Measurements from ENCODE around the gene NLRP9.

NLRP9 gene

DNA sequence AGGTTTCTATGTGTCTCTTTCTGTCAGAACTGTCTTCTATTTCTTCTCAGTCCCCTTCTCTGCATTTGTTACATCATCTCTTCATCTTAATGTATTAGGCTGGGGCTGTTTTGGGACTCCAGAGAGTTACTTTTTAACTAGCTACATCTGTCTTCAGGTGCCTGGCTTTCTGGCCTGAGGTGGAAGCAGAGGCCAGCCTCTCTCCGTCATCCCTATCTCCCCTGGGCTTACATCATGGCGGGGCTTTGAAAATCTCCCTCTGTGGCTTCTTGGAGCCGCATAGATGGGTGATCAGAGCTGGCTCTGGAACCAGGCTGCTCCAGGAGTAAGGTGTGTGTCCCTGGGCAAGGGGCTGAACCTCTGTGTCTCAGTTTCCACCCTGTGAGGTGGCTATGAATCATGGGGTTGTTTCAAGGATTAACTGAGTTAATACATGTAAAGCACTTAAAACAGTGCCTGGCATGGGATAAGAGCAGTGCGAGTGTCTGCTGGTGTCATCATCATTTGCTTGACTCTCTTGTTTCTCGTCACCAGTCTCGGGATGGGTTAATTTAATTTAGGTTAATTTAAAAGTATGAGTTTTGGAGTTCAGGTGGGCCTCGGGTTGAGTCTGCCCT, 61.2 kb downstream of the NLRP9 start:
- no peak overlapping the region for H3K4me3 ChIP-seq (replicated peaks in 1 of 2; ENCODE audit: low read depth in 2 of 2, low read length in 2 of 2)

DNA sequence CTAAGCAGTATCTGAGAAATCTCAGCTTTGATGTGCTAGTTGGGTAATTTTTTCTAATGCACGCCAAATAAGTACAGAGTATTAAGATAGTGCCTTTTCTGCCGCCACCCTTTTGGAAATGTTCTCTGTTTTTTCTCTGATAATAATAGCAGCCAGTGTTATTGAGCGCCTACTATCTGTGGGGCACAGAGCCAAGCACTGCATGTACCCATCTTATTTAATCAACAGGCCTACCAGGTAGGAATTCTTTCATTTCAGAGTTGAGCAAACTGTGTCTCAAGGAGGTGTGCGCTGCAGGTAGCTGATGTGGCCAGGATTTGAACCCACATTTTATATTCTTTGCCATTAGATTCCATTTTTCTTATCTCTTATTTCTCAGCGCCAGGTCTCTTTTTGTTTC, 61.8 kb downstream of the NLRP9 start:
- TF ChIP-seq, protein P1, sequence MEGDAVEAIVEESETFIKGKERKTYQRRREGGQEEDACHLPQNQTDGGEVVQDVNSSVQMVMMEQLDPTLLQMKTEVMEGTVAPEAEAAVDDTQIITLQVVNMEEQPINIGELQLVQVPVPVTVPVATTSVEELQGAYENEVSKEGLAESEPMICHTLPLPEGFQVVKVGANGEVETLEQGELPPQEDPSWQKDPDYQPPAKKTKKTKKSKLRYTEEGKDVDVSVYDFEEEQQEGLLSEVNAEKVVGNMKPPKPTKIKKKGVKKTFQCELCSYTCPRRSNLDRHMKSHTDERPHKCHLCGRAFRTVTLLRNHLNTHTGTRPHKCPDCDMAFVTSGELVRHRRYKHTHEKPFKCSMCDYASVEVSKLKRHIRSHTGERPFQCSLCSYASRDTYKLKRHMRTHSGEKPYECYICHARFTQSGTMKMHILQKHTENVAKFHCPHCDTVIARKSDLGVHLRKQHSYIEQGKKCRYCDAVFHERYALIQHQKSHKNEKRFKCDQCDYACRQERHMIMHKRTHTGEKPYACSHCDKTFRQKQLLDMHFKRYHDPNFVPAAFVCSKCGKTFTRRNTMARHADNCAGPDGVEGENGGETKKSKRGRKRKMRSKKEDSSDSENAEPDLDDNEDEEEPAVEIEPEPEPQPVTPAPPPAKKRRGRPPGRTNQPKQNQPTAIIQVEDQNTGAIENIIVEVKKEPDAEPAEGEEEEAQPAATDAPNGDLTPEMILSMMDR (IDR thresholded peaks at IDR 0.05; ENCODE audit: low read depth, low read length): peak; percentile 23
- DNase-seq (ENCODE audit: low read depth in 2 of 2): peak; percentile 32 to 39
- H3K4me3 ChIP-seq (replicated peaks in 1 of 2; ENCODE audit: low read depth in 2 of 2, low read length in 2 of 2): peak overlapping the region in 1 of 2 donors; percentile 83

More for the DNA sequence above, 61.2 kb downstream of the NLRP9 start:
- no peak for DNase-seq (ENCODE audit: low read depth in 2 of 2)
- TF ChIP-seq, protein P1 (IDR thresholded peaks at IDR 0.05; ENCODE audit: low read depth, low read length): no peak

DNA sequence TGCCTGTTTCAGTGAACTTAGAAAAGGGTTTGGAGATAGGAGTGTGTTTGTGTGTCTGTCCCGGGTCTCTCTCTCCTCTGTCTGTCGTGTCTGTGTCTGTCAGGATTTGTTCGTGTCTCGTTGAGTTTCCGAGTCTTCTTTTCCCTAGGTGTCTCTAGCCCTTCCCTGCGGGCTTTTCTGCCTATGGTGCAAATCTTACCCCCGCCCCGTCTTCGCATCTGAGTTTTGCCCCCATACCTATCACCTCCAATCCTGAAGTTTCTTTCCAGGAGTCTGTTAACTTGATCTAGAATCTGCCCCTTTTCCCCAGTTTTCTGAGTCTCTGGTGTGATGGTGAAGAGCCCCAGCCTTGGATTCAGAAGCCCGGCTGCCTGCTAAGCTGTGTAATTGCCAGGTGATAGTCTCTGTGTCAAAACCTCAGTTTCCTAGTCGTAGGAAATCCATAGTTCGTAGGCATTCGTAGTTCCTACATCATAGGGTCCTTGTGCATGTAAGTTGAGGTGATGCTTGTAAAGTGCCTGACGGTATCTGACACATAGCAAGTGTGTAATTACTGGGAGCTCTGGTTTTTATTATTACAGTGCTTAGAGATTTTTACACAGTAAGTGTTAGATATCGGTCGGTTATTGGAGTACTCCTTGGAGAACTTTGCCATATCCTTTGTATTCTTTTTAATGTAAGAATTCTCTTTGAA, 62.4 kb downstream of the NLRP9 start:
- DNase-seq (ENCODE audit: low read depth in 2 of 2): no peak
- peak overlapping the region; percentile 81 to 83 for H3K4me3 ChIP-seq (replicated peaks in 1 of 2; ENCODE audit: low read depth in 2 of 2, low read length in 2 of 2)
- TF ChIP-seq, protein P1 (IDR thresholded peaks at IDR 0.05; ENCODE audit: low read depth, low read length): no peak

DNA sequence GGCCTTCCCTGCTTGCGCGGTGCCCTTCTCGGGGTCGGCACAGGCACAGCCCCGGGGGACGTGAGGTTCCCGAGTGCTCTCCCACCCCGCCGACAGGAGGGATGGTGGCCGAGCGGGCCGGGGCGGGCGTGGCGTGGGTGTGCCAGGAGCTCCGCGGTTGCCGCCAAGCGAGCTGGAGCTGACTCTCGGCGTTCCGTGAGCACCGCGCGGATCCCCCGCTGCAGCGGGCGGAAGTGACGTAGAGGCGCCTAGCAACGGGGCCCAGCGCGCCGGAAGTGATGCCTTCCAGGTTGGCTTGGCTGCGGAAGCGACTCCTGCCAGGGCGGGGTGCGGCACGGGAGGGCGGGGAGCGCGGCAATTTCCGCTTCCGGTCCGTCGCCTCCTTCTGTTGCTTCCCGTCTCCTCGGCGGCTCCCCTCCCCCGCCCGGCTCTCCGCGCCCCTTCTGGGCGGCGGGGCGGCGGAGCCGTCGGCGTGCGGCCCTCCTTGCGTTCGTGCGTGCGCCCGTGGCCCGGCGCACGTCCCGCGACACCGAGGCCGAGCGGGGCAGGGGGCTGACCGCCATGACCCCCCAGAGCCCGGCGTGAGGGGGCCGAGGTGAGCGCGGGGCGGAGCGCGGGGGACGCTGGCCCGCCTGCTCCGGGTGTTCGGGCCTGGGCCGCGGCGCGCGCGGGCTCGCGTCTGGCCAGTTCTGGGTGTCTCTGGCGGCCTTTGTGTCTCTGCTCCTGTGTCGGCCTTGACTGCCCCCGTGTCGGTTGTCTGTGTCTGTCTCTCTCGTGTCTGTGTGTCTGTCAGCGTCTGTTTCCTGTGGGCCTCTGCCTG, 63.2 kb downstream of the NLRP9 start, which contains the start of gene EPN1:
Gene EPN1 (plus strand): TSS at position 386 of the 820 bp plus-strand sequence. CDS start 3,402 bp downstream, outside the sequence.
- peak; percentile 96 to 97 for DNase-seq (ENCODE audit: low read depth in 2 of 2)
- TF ChIP-seq, protein P1 (IDR thresholded peaks at IDR 0.05; ENCODE audit: low read depth, low read length): no peak
- peak within 1 kb of the TSS; percentile 81 to 83 for H3K4me3 ChIP-seq (replicated peaks in 1 of 2; ENCODE audit: low read depth in 2 of 2, low read length in 2 of 2)

DNA sequence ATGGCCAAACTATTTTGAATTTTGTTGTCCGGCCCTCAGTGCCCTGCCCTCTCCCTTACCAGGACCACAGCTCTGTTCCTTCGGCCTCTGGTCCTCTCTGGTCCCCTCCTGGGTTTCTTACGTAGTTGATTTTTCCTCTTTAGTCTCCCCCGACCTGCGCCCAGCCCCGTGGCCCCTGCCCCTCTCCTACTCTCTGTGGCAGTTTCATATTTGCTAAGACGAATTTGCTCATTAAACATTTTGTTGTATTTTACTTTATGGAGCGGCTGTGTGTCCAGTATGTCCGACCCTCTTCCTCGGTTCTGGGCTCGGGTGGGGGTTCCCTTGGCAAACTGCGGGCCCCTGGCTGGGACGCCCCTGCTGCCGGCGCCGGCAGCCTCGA, 63.8 kb downstream of the NLRP9 start:
- peak overlapping the region; percentile 81 to 83 for H3K4me3 ChIP-seq (replicated peaks in 1 of 2; ENCODE audit: low read depth in 2 of 2, low read length in 2 of 2)
- TF ChIP-seq, protein P1 (IDR thresholded peaks at IDR 0.05; ENCODE audit: low read depth, low read length): no peak
- DNase-seq (ENCODE audit: low read depth in 2 of 2): no peak

DNA sequence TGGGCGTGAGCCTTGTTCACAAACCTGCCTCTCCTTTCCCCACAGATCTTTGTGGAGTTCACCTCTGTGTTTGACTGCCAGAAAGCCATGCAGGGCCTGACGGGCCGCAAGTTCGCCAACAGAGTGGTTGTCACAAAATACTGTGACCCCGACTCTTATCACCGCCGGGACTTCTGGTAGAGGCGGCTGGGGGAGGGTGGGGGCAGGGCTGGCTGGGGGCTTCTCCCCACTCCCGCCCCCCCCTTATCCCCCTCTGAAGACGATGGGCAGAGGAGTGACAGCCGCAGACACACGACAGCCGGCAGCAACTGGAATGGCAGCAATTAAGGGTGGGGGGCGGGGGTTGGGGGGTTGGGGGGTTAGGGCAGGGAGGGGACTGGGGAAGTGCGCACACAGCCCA, 64.3 kb downstream of the NLRP9 start:
- TF ChIP-seq, protein P1 (IDR thresholded peaks at IDR 0.05; ENCODE audit: low read depth, low read length): no peak

More for the DNA sequence above, 64.3 kb downstream of the NLRP9 start:
- no peak overlapping the region for H3K4me3 ChIP-seq (replicated peaks in 1 of 2; ENCODE audit: low read depth in 2 of 2, low read length in 2 of 2)
- DNase-seq (ENCODE audit: low read depth in 2 of 2): no peak
